ENCODE data around the gene FAM13A. TPM values are rescaled to one million over a fixed set of nuclear protein-coding genes. Genes with fewer than 3 reads are reported as not detected.

FAM13A gene
- total and polyA plus RNA-seq, 2 of the 8 experiments (the other 6 are each of a cell fraction or from before 2014, with no cell fraction given): 7.1 to 16.5 TPM

DNA sequence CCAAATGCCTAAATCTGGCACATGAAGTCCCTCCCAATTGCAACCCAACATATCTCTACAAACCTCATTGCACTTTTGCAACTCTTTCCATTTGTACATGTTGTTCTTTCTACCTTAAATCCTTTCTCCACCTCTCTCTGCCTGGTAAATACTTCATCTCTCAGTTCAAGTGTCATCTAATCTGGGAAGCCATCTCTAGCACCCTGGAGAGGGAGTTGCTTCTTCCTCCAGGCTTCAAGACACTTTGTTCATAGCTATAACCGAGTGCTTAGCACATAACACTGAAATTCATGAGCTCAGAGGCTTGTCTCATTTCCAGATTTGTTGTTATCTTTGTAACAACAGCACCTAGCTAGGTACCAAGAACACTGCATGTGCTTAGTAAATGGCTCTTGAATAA is 244.6 kb downstream of the FAM13A start:
- Histone ChIP-seq H3K27ac (ENCODE audit: low read depth, low read length) (no peak overlapping the region), H2BK5ac (ENCODE audit: low read depth, low read length) (no peak overlapping the region), H4K91ac (replicated peaks; ENCODE audit: insufficient read length, low read length) (no peak overlapping the region), H2BK20ac (ENCODE audit: low read length) (no peak overlapping the region), H3K27me3 (replicated peaks in 1 of 4; ENCODE audit: control insufficient read depth in 3 of 4, extremely low read depth in 1 of 4, insufficient read depth in 3 of 4, low read length in 3 of 4) (no peaks in the 10 kb centered on the region), H3K4me2 (ENCODE audit: insufficient read depth in 1 of 2, low read depth in 2 of 2, low read length in 2 of 2) (no peak overlapping the region), H3K9ac (replicated peaks in 1 of 4; ENCODE audit: extremely low read depth in 1 of 4, low read depth in 3 of 4, low read length in 3 of 4) (no peak overlapping the region), H3K23ac (ENCODE audit: insufficient read length) (no peak overlapping the region), H2BK120ac (replicated peaks; ENCODE audit: low read depth, low read length) (no peak overlapping the region), H3K4me1 (replicated peaks in 1 of 4; ENCODE audit: control insufficient read depth in 3 of 4, insufficient read depth in 4 of 4, low read length in 3 of 4) (no peaks in the 10 kb centered on the region), H3K4me3 (ENCODE audit: extremely low read depth in 1 of 4, insufficient read depth in 2 of 4, low read depth in 3 of 4, low read length in 4 of 4) (no peak overlapping the region), H3K9me3 (ENCODE audit: insufficient read depth in 2 of 2, low read depth in 1 of 2, low read length in 1 of 2) (no peaks in the 10 kb centered on the region), H3K79me2 (ENCODE audit: control insufficient read depth in 1 of 2, insufficient read depth in 2 of 2, low read length in 2 of 2) (no peaks in the 10 kb centered on the region), H4K8ac (ENCODE audit: extremely low read depth, insufficient read depth, low read length) (no peak overlapping the region), H3K4ac (replicated peaks; ENCODE audit: insufficient read length, low read depth, low read length) (no peak overlapping the region), H2AFZ (ENCODE audit: low read length) (no peak overlapping the region), H2BK15ac (ENCODE audit: low read length) (no peak overlapping the region), H4K20me1 (replicated peaks in 1 of 2; ENCODE audit: control insufficient read depth in 1 of 2, insufficient read depth in 2 of 2, low read length in 2 of 2) (no peaks in the 10 kb centered on the region), H4K5ac (ENCODE audit: insufficient read length, low read depth, low read length) (no peak overlapping the region), H3K14ac (ENCODE audit: insufficient read length) (no peak overlapping the region), H3K36me3 (ENCODE audit: control insufficient read depth in 2 of 4, insufficient read depth in 4 of 4, low read length in 3 of 4) (no peaks in the 10 kb centered on the region), H3K18ac (ENCODE audit: extremely low read depth, low read length) (no peak overlapping the region), H3K23me2 (ENCODE audit: low read depth, low read length) (no peaks in the 10 kb centered on the region), H2BK12ac (ENCODE audit: low read depth, low read length) (no peak overlapping the region), H2AK5ac (ENCODE audit: low read depth, low read length) (no peak overlapping the region), H3K56ac (replicated peaks; ENCODE audit: insufficient read length, low read depth, low read length) (no peak overlapping the region), H3K79me1 (ENCODE audit: low read depth, low read length) (no peaks in the 10 kb centered on the region)
- ChIA-PET CTCF (ENCODE audit: partially characterized antibody) (interaction anchor here (12.6 kb wide), 1 partner anchor 211 kb away, joined by 224 read pairs; no protein-coding TSS in a partner anchor), POLR2A (ENCODE audit: partially characterized antibody) (no interaction called here)
- no peak for FAIRE-seq
- no peak for DNase-seq (ENCODE audit: low read depth in 1 of 2, low spot score in 2 of 2)
- WGBS, 2 experiments (ENCODE audit: extremely low coverage in 1 of 2, insufficient coverage in 1 of 2, insufficient read length in 1 of 2, insufficient replicate concordance in 2 of 2, low coverage in 1 of 2, low lambda C conversion rate in 2 of 2, missing lambda C conversion rate in 1 of 2): 79% methylated on average over 1 of the region's 1 CpG; no CpG with 5 or more reads in 1 of the 2 experiments
- TF ChIP-seq BRCA1 (IDR thresholded peaks at IDR 0.05; ENCODE audit: low read depth, low read length) (no peak), SUZ12 (IDR thresholded peaks at IDR 0.05; ENCODE audit: low read length) (no peak), RNF2 (IDR thresholded peaks at IDR 0.05; ENCODE audit: borderline replicate concordance, low read depth, low read length, missing control alignments, poor library complexity, severe bottlenecking) (no peak), CREB1 (IDR thresholded peaks at IDR 0.05) (no peak), SIRT6 (IDR thresholded peaks at IDR 0.05; ENCODE audit: low read length) (no peak), CEBPB (IDR thresholded peaks at IDR 0.05; ENCODE audit: low read depth, low read length) (no peak), TAF1 (IDR thresholded peaks at IDR 0.05; ENCODE audit: low read depth, low read length) (no peak)

Measured in H1 (cell line).